CD14-positive monocyte (primary cell): ENCODE results near the gene RNU1-4. TPM values are rescaled to one million over a fixed set of nuclear protein-coding genes. Genes with fewer than 3 reads are reported as not detected.
"Not testable (repeated sequence)": the region's sequence is repeated elsewhere in the genome, so short reads cannot be mapped to it uniquely, and the experiment has no call there.

Source experiments
- DNase-seq, 3 donors: peaks; one replicate each; pipeline ENCODE4 v3.0.0-alpha.2; 2011 to 2022
- H2AFZ ChIP-seq: 2 replicates; pipeline ENCODE4 v1.6.0; 2012; ENCODE audit warnings: mild to moderate bottlenecking, low read depth, low read length, inconsistent platforms; ENCODE audit not compliant: insufficient read depth, poor library complexity, severe bottlenecking
- H3K27ac ChIP-seq, 2 donors: 1 replicate in 1 of 2; 2 replicates in 1 of 2; pipeline ENCODE4 v1.5.1; 2012 to 2013; ENCODE audit warnings: low read length in 2 of 2, control low read depth in 1 of 2, inconsistent platforms in 1 of 2, low read depth in 1 of 2, mild to moderate bottlenecking in 1 of 2
- H3K27me3 ChIP-seq, 2 donors: one replicate each; pipeline versions ENCODE4 v1.6.0 to v1.6.1; 2011 to 2013; ENCODE audit warnings: low read length in 2 of 2; ENCODE audit not compliant: control insufficient read depth in 2 of 2, insufficient read depth in 2 of 2
- H3K36me3 ChIP-seq, 2 donors: replicated peaks in 1 of 2; 1 replicate in 1 of 2; 2 replicates in 1 of 2; pipeline versions ENCODE4 v1.5.1 to v1.6.1; 2012 to 2013; ENCODE audit warnings: low read length in 2 of 2, control low read depth in 1 of 2, inconsistent platforms in 1 of 2, mild to moderate bottlenecking in 1 of 2; ENCODE audit not compliant: insufficient read depth in 2 of 2, control insufficient read depth in 1 of 2
- H3K4me1 ChIP-seq, 2 donors: 1 replicate in 1 of 2; 2 replicates in 1 of 2; pipeline versions ENCODE4 v1.5.1 to v1.6.1; 2012 to 2013; ENCODE audit warnings: low read length in 2 of 2, control low read depth in 1 of 2, inconsistent platforms in 1 of 2, mild to moderate bottlenecking in 1 of 2, moderate library complexity in 1 of 2; ENCODE audit not compliant: insufficient read depth in 2 of 2, control insufficient read depth in 1 of 2
- H3K4me2 ChIP-seq: replicated peaks from 2 replicates; pipeline ENCODE3; 2012; ENCODE audit warnings: low read length, moderate library complexity, mild to moderate bottlenecking; ENCODE audit not compliant: poor library complexity, severe bottlenecking; ENCODE audit errors: extremely low read depth
- H3K4me3 ChIP-seq, 3 experiments: fragments of 200-600 bp in 1 of 3; sonication (generic) in 1 of 3; replicated peaks in 1 of 3; 1 replicate in 2 of 3; 2 replicates in 1 of 3; pipeline ENCODE4 v1.5.1; 2011 to 2013; ENCODE audit warnings: low read length in 3 of 3, mild to moderate bottlenecking in 3 of 3, control low read depth in 2 of 3, low read depth in 2 of 3, inconsistent platforms in 1 of 3, moderate library complexity in 1 of 3
- H3K79me2 ChIP-seq: 2 replicates; pipeline ENCODE4 v1.6.0; 2012; ENCODE audit warnings: mild to moderate bottlenecking, control low read depth, inconsistent platforms, low read length, moderate library complexity; ENCODE audit not compliant: insufficient read depth
- H3K9ac ChIP-seq: 2 replicates; pipeline ENCODE4 v1.6.0; 2017; ENCODE audit warnings: low read length, mild to moderate bottlenecking; ENCODE audit not compliant: insufficient read depth, poor library complexity, severe bottlenecking
- H3K9me3 ChIP-seq, 2 donors: replicated peaks in 1 of 2; 1 replicate in 1 of 2; 2 replicates in 1 of 2; pipeline versions ENCODE4 v1.5.1 to v1.6.1; 2012 to 2013; ENCODE audit warnings: low read length in 2 of 2, control low read depth in 1 of 2; ENCODE audit not compliant: control insufficient read depth in 1 of 2, insufficient read depth in 1 of 2
- H4K20me1 ChIP-seq: 2 replicates; pipeline ENCODE4 v1.6.0; 2012; ENCODE audit warnings: mild to moderate bottlenecking, low read length, control low read depth, moderate library complexity; ENCODE audit not compliant: insufficient read depth
- H3K27ac Mint-ChIP-seq, 7 donors: one replicate each; pipeline ENCODE4 v1.8.0; 2020; ENCODE audit warnings: mild to moderate bottlenecking in 7 of 7, mixed read lengths in 7 of 7, moderate library complexity in 6 of 7, inconsistent platforms in 2 of 7
- H3K27me3 Mint-ChIP-seq, 3 donors: one replicate each; pipeline ENCODE4 v1.8.0; 2021 to 2022; ENCODE audit warnings: low read depth in 3 of 3, mild to moderate bottlenecking in 3 of 3, mixed read lengths in 3 of 3, moderate library complexity in 3 of 3, inconsistent platforms in 1 of 3
- H3K36me3 Mint-ChIP-seq, 2 donors: one replicate each; pipeline ENCODE4 v1.8.0; 2020; ENCODE audit warnings: mixed read lengths in 2 of 2, inconsistent platforms in 1 of 2, mild to moderate bottlenecking in 1 of 2
- H3K4me1 Mint-ChIP-seq: one replicate; pipeline ENCODE4 v1.8.0; 2020; ENCODE audit warnings: mild to moderate bottlenecking, mixed read lengths
- H3K4me3 Mint-ChIP-seq, 2 donors: one replicate each; pipeline ENCODE4 v1.8.0; 2020; ENCODE audit warnings: mild to moderate bottlenecking in 2 of 2, mixed read lengths in 2 of 2, moderate library complexity in 1 of 2
- H3K9me3 Mint-ChIP-seq, 7 donors: one replicate each; pipeline ENCODE4 v1.8.0; 2020 to 2022; ENCODE audit warnings: mixed read lengths in 7 of 7, mild to moderate bottlenecking in 6 of 7, moderate library complexity in 6 of 7, inconsistent platforms in 2 of 7
- CTCF ChIP-seq: fragments of 200-600 bp; IDR thresholded peaks from one replicate; pipeline ENCODE4 v1.8.0; 2022; ENCODE audit warnings: antibody characterized with exemption, mild to moderate bottlenecking
- WGBS: methylation state at CpG from one replicate; pipeline ENCODE4 v1.1.5; 2013; ENCODE audit warnings: missing lambda C conversion rate; ENCODE audit not compliant: insufficient coverage; 5-methylcytosine and 5-hydroxymethylcytosine counted together
- intact Hi-C, 2 donors: fragments of 100-400 bp; cut with micrococcal nuclease; formaldehyde crosslinking; loops; one replicate each; pipeline versions ENCODE4 v1.15.0 to v1.15.1; 2023
- polyA plus RNA-seq, 3 donors: library from polyadenylated mRNA; depleted of rRNA in 1 of 3; unstranded in 2 of 3; stranded (reverse) in 1 of 3; fragments of 300-500 nt in 2 of 3; fragments of >200 nt in 1 of 3; fragmentation: Illumina TruSeq in 2 of 3; gene quantifications; 1 replicate in 2 of 3; 2 replicates in 1 of 3; pipeline ENCODE4 v1.2.3, GENCODE V29; 2012 to 2021

Gene RNU1-4
- polyA plus RNA-seq, 3 donors, result not detected

DNA sequence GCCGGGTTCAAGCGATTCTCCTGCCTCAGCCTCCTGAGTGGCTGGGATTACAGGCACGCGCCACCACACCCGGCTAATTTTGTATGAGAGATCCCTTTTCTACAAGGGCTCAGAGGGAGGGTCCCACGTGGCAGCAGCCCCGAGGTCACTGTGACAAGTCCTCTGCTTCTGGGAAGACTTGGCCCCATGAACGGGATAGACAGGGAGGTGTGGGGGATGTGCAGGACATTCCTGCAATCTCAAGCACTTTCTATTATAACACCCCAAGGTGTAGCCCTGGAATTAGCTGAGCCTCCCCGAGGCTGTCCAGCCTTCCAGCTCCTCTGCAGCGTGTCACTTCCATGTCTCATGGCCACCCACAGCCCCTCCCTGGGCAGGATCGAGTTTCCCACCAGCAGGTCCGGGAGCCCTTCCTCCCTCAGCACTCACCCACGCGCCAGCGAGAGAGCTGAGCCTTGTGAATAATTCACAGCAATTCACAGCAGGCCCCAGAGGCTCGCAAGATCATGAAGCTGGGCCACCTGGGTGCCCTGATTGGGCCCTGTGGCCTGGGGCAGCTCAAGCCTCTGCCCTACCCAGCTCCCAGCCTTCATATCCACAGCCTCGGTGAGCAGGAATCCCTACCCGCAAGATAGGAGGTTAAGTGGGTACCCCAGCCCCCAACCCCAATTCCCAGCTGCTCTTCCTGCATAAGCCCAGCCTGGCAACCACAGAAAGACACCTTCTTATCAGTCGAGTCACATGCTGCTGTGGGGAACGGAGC is 22.8 kb upstream of the RNU1-4 start:
- no peaks in the 10 kb centered on the region for H3K36me3 ChIP-seq
- no peak overlapping the region for H3K27ac ChIP-seq
- Mint-ChIP-seq H3K4me1 (no peaks in the 10 kb centered on the region), H3K36me3 (no peaks in the 10 kb centered on the region), H3K27ac (no peak overlapping the region), H3K4me3 (no peak overlapping the region), H3K27me3 (peaks cover 12 to 23% (median 18%) of the 10 kb centered on the region in 3 donors), H3K9me3 (peaks cover 0 to 2% (median 0%) of the 10 kb centered on the region in 7 donors)
- no peaks in the 10 kb centered on the region for H3K4me1 ChIP-seq
- intact Hi-C loops, result no loop called here
- H3K9ac ChIP-seq, result no peak overlapping the region
- no peaks in the 10 kb centered on the region for H3K27me3 ChIP-seq
- TF ChIP-seq CTCF, result no peak
- 92% methylated on average over 16 of the region's 20 CpGs for WGBS
- H3K4me2 ChIP-seq, result no peak overlapping the region
- H3K79me2 ChIP-seq, result no peaks in the 10 kb centered on the region
- H3K9me3 ChIP-seq, result no peaks in the 10 kb centered on the region
- DNase-seq, result peak in 2 of 3 donors; percentile 0 to 4
- H3K4me3 ChIP-seq, result no peak overlapping the region
- no peaks in the 10 kb centered on the region for H4K20me1 ChIP-seq
- no peak overlapping the region for H2AFZ ChIP-seq

- H3K9me3 Mint-ChIP-seq, H3K4me3 Mint-ChIP-seq, H3K4me1 Mint-ChIP-seq, H4K20me1 ChIP-seq, H3K9me3 ChIP-seq, H3K36me3 ChIP-seq, intact Hi-C loops, H2AFZ ChIP-seq, H3K36me3 Mint-ChIP-seq, H3K27me3 ChIP-seq, H3K9ac ChIP-seq, H3K4me1 ChIP-seq, H3K79me2 ChIP-seq, H3K4me2 ChIP-seq, H3K27ac ChIP-seq, H3K27ac Mint-ChIP-seq, H3K4me3 ChIP-seq: not testable (repeated sequence)
- DNase-seq, result peak in 2 of 3 donors; percentile 1 to 7
- 93% methylated on average over 13 of the region's 14 CpGs for whole genome bisulfite sequencing
- H3K27me3 Mint-ChIP-seq, result peaks cover 13 to 23% (median 18%) of the 10 kb centered on the region in 3 donors
Observed at GRCh38 chr1:16718099-16718907, 22.0 kb upstream of the RNU1-4 start.
